Measurements from ENCODE around the gene DPP6.

Gene DPP6

DNA sequence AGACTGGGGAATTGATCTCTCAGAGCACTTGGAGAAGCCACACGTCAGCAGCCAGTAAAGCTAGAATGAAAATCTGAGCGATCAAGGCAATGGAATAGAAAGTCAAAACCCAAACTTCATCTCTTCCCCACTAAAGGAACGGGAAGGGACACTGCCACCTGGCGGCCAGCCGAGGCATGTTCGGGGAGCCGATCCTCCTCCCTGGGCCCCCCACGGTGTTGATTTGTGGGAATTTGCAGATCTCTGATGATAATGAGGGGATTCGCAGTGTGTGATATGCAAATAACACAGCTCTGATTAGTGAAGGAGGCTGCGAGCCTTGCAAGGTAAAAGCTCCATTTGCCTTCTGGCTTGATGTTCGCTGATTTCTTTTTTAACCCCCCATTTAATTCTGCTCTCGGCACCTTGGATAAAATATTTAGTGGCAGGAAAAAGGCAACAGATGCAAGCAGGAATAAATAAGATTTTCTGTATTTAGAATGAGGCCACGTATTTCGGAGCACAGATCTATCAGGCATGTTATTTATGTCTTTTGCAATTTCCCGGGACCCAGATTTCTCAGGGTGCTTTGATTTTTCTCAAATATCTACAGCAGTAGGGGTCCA lies 692.2 kb downstream of the DPP6 start:
- DNase-seq, result peak; percentile 20 to 59

GRCh38 chr7:154744861-154745258 lies 692.7 kb downstream of the DPP6 start:
- no peak for DNase-seq

DNA sequence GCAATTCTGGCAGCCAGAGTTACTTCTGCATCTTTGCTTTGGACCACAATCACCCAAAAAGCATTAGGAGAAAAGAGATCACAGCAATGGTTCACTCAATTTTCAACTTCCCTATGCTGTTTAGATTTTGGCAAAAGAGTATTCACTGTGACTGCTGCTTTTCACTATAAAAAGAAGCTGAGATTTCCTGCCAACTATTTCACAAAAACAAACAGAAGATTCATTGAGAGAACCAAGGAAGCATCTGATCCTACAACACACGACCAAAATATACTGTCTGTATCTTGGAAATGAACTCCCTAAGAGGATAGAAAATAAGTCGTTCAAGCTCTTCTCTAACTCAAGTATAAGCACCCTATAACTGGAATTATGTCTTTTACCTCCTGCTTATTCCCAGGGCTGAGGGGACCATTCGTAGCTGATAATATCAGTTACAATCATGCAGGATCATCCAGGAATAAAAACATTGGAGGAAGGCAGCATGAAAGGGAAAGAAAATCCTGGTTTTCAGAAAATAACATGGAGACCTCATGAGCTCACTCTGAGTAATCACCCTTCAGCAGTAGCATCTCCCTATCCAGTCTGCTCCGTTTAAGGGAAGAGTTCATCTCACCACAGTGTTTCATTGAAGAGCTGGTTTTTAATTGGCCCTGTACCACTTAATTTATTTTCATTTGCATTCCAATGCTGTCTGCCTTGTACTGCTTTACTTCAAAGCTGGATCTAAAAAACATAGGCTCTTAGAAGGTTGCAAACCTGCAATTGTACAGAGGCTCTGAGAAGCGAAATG lies 694.6 kb downstream of the DPP6 start:
- no peak for DNase-seq

DNA sequence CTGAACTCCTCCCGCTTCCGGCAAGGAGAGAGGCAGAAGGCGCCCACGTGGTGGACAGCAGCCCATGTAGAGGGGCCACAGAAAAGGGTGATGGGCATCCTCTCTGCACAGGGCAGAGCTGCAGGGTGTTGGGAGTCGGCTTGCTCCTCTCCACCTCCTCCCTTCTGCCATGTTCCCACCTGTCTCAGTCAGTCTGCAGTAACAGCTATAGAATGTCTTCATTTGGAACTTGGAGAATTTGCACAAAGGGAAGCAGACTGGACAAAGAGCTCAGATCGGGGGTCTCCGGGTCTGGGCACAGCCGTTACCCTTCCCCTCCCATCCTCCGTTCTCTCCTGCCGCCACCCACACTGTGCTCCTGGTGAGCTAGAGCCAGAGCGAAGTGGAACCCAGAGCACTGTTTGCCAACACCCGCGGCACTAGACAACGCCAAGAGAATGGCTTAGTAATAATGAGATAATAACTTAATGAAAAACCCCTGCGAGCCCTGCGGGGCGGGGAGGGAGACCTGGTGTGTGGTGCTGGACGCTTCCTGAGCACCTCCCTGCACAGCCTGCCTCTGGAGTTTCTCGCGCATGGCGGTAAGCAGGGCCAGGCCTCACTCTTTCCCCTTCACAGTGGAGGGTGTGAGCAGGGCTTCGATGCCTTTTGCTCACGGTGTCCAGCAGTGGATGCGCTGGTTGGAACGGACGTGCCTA lies 696.0 kb downstream of the DPP6 start:
- no peak for DNase-seq

GRCh38 chr7:154750353-154750801 lies 698.2 kb downstream of the DPP6 start:
- no peak for DNase-seq

- DNase-seq, result no peak
Measured at GRCh38 chr7:154753226-154753625, 701.0 kb downstream of the DPP6 start.

- DNase-seq, result no peak
Measured at GRCh38 chr7:154757756-154758155, 705.6 kb downstream of the DPP6 start.

DNA sequence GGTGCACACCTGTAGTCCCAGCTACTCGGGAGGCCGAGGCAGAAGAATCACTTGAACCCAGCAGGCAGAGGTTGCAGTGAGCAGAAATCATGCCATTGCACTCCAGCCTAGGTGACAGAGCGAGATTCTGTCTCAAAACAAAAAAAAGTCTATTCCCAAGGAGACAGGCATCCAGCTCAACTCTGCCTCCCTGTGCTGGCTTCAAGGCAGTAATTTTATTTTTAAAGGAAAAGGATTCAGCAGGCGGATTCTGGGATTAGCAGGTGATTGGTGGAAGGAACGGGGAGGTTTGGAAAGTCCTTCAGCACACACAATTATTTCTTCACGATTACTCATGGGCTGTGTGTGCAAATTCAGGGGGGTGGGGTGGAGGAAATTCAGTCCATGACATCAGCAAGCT lies 707.8 kb downstream of the DPP6 start:
- no peak for DNase-seq

DNA sequence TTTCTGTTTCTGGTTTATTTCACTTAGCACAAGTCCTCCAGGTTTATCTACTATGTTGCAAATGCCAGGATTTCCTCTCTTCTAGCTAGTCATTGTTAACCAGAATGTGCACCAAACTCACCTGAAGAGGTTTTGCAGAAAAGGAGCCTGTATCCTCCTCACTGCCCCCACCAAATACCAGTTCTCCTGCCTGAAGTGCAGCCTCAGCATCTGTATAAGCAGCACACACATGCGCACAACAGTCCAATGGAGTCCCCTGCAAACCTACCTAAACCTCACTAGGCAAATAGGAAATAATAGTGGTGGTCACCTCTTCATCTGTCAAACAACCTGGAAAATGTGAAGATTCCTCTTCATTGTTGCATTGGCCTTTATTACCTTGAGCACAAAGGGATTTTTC lies 712.9 kb downstream of the DPP6 start:
- no peak for DNase-seq

DNA sequence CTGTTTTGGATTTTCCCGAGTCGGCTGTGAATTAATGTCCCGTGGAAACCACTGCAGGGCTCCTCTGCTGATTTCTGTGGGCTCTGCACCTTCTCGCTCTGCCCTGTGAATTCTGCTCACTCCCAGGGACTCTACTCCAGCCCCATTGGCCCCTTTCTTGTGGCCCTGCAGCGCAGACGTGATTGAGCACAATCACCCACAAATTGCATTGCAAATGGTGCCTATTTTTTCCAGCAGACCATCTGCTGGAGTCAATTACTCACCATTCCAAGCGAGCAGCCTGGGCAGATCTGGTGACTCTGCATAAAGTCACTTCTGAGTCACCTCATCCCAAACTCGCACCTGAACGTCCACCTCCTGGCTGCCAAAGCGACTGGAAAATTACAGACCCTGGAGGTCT lies 714.9 kb downstream of the DPP6 start:
- DNase-seq, result no peak

GRCh38 chr7:154767821-154768415 lies 715.7 kb downstream of the DPP6 start:
- DNase-seq, result no peak

GRCh38 chr7:154769001-154769400 lies 716.8 kb downstream of the DPP6 start:
- DNase-seq, result no peak

DNA sequence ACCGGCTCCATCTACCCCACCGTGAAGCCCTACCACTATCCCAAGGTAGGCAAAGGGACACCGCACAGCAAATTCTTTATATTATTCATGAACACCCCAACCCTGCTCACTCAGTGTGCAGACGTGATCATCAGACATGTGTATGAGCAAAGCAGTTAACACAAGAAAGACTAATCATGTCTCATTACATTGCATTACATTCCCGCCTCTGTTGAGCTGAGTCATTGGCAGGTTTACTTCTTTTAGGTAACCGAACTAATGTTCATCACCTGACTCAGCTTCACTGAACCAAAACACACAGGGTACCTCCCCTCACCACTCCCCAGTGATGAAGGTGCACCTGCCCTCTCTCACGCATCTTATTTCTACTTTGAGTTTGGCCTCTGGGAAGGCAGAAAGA lies 717.3 kb downstream of the DPP6 start:
- DNase-seq, result no peak

- DNase-seq, result no peak
Measured at GRCh38 chr7:154770361-154770760, 718.2 kb downstream of the DPP6 start.

GRCh38 chr7:154770962-154771361 lies 718.8 kb downstream of the DPP6 start:
- DNase-seq, result no peak

DNA sequence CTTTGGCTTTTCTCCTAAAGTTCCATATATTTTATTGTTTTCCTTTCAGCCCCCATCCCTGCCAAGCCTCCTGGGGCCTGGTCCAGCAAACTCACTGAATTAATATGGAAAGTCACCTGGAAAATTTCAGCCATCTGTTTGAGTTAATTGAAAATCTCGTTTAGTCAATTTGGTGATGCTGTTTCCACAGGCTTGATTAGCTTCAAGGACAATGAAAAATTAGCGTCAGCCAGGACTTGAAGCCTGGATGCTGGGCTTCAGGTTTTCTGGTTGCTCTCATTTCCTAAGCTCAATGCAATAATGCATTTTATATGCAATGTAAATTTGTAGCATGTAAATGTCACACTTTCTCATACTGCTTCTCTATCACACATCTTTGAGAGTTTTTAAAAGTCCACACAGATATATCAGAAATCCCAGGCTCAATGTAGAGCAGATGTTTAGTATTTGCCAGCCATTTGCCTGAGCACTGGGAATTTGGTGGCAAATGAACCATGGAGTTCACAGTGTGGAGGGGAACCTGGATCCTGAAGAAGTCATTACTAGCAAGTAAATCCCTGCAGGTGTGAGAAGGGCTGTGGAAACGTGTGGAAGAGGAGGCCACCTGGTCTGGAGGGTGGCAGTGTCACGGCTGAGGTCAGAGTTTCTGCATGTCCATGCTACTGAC lies 722.2 kb downstream of the DPP6 start:
- DNase-seq, result no peak

- DNase-seq, result no peak
Measured at GRCh38 chr7:154775681-154776080, 723.5 kb downstream of the DPP6 start.

DNA sequence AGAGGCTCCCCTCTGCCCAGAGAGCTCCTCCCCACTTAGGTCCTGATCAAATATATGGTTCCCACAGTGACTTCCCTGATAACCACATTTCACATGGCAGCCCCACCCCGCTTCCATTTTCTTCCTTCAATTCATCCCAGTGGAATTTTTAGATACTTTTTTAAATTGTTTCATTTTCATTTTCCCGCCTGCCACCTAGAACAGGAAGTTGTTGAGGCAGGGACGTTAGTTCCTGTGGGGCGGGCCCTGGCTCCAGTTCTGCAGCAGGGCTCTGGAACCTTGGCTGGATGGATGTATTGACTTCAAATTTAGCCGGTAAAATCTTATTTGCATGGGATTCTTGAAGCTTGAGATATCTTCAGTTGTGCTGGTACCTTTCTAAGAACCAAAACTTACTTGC lies 724.2 kb downstream of the DPP6 start:
- no peak for DNase-seq

DNA sequence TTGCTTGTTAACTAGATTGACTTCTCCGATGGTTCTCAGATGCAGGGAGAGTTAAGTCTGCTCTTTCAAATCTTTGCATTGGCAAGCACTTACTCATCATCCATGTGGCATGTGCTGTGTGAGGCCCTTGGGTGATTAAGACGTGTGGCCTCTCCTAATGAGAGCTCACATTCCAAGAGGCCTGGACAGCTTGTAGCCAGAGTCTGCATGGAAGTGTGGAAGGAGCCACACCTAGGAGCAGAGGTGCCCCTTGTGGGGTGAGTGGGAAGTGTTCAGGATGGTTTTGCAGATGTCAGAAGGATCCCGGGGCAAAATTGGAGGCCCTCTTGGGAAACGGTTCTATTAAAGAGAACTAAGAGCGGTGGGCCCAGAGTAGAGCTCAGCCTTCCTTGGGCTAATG lies 724.8 kb downstream of the DPP6 start:
- no peak for DNase-seq

DNA sequence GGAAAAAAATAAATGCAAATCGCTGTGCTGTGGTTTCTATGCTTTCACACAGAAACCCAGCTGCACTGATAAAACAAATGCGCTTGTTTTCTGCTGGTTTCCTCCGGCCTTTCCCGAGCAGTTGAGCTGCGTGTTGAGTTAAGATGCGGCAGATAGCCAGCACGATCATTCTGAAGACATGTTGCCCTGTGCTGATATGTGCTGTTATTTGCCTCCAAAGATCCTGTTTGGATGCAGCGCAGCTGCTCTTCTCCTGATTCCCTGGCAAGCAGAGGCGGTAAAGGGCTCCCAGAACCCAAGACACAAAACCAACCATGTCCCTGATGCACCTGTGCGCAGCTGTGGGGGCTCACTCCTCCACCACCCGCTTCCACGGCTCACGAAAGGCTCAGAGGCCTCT lies 725.3 kb downstream of the DPP6 start:
- DNase-seq, result no peak

- DNase-seq, result no peak
Measured at GRCh38 chr7:154777908-154778307, 725.7 kb downstream of the DPP6 start.

GRCh38 chr7:154781369-154782303 lies 729.4 kb downstream of the DPP6 start:
- no peak for DNase-seq

Measured in stimulated activated CD4-positive, alpha-beta T cell treated with anti-CD3 and anti-CD28 coated beads, Interleukin-2, amount 100 ng/mL, for 24 hours (primary cell).